Measurements from ENCODE around the gene FBXO41. TPM values are rescaled to one million over a fixed set of nuclear protein-coding genes. Genes with fewer than 3 reads are reported as not detected.

FBXO41 gene
- total RNA-seq, 2 experiments from 2014 or later = 20.4 to 57.9 TPM

DNA sequence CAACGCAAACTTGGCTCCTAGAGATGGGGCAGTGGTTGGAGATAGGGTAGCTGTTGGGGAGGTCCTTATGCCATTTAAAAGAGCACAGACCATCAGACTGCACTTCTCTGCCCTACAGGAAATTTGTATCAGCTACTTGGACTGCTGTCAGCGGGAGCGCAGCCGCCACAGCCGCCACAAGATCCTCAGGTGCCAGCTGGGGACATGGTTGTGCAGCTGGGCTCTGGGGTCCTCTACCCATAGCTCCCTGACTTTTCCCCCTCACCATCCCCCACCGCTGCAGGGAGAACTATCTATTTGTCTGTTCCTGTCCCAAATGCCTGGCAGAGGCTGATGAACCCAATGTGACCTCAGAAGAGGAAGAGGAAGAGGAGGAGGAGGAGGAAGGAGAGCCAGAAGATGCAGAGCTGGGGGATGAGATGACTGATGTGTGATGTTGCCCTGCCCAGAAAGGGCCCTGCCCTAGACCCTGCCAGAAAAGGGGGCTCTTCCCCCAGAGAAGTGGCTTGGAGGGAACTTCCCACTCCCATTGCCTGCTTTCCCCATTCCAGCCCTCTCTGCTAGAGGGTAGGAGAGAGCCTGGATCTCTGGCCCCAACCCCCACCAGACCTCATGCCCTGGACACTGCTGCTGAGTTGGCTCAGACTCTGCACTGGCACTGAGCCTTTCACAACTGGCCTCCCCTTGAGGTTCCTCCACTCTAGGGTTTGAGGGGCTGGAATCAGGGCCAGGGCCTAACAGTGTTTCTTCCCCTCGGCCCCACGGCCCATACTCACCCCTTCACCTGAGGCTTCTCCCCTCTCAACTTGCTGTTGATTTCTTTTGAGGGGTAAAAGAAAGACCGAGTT is 58.5 kb downstream of the FBXO41 start:
- DNase-seq (ENCODE audit: low spot score) = no peak
- Histone ChIP-seq H3K4me1 (ENCODE audit: insufficient read depth, low read length, poor library complexity, severe bottlenecking) (no peaks in the 10 kb centered on the region), H3K9me3 (ENCODE audit: low read length) (no peaks in the 10 kb centered on the region), H3K27ac (ENCODE audit: low read depth, low read length, poor library complexity, severe bottlenecking) (no peak overlapping the region), H3K79me2 (ENCODE audit: insufficient read depth, low read depth, low read length) (no peaks in the 10 kb centered on the region), H4K20me1 (ENCODE audit: insufficient read depth, low read length) (no peaks in the 10 kb centered on the region), H3K36me3 (ENCODE audit: insufficient read depth, low read length) (peaks cover 90% of the 10 kb centered on the region), H2AFZ (ENCODE audit: low read length) (no peak overlapping the region), H3K9me2 (ENCODE audit: insufficient read depth, low read length) (no peaks in the 10 kb centered on the region), H3K4me2 (ENCODE audit: low read length) (no peak overlapping the region), H3K4me3 (ENCODE audit: low read depth, low read length, poor library complexity, severe bottlenecking) (no peak overlapping the region)
- ChIA-PET POLR2A (no interaction called here), CTCF (ENCODE audit: unreplicated experiment) (interaction anchor here (1.2 kb wide), 1 partner anchor 14 kb away, joined by 4 read pairs; no protein-coding TSS in a partner anchor)
- TF ChIP-seq EZH2phosphoT487 (IDR thresholded peaks at IDR 0.05; ENCODE audit: borderline replicate concordance, low read depth, low read length) = no peak
- TF ChIP-seq, protein P1, sequence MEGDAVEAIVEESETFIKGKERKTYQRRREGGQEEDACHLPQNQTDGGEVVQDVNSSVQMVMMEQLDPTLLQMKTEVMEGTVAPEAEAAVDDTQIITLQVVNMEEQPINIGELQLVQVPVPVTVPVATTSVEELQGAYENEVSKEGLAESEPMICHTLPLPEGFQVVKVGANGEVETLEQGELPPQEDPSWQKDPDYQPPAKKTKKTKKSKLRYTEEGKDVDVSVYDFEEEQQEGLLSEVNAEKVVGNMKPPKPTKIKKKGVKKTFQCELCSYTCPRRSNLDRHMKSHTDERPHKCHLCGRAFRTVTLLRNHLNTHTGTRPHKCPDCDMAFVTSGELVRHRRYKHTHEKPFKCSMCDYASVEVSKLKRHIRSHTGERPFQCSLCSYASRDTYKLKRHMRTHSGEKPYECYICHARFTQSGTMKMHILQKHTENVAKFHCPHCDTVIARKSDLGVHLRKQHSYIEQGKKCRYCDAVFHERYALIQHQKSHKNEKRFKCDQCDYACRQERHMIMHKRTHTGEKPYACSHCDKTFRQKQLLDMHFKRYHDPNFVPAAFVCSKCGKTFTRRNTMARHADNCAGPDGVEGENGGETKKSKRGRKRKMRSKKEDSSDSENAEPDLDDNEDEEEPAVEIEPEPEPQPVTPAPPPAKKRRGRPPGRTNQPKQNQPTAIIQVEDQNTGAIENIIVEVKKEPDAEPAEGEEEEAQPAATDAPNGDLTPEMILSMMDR (conservative IDR thresholded peaks at IDR 0.05; ENCODE audit: low read length) = no peak
- no TSS peak for BruUV-seq (replicated peaks)
- intact Hi-C loops (cut with micrococcal nuclease; ENCODE audit: unreplicated experiment) = no loop called here

GRCh38 chr2:73223821-73224220 is 60.5 kb downstream of the FBXO41 start:
- TF ChIP-seq, protein P1 (conservative IDR thresholded peaks at IDR 0.05; ENCODE audit: low read length) = no peak
- no peak for TF ChIP-seq EZH2phosphoT487 (IDR thresholded peaks at IDR 0.05; ENCODE audit: borderline replicate concordance, low read depth, low read length)
- Histone ChIP-seq H3K27ac (ENCODE audit: low read depth, low read length, poor library complexity, severe bottlenecking) (no peak overlapping the region), H4K20me1 (ENCODE audit: insufficient read depth, low read length) (no peaks in the 10 kb centered on the region), H3K9me2 (ENCODE audit: insufficient read depth, low read length) (no peaks in the 10 kb centered on the region), H3K4me3 (ENCODE audit: low read depth, low read length, poor library complexity, severe bottlenecking) (no peak overlapping the region), H2AFZ (ENCODE audit: low read length) (no peak overlapping the region), H3K4me2 (ENCODE audit: low read length) (no peak overlapping the region), H3K4me1 (ENCODE audit: insufficient read depth, low read length, poor library complexity, severe bottlenecking) (no peaks in the 10 kb centered on the region), H3K9me3 (ENCODE audit: low read length) (no peaks in the 10 kb centered on the region), H3K36me3 (ENCODE audit: insufficient read depth, low read length) (peaks cover 85% of the 10 kb centered on the region), H3K79me2 (ENCODE audit: insufficient read depth, low read depth, low read length) (no peaks in the 10 kb centered on the region)
- intact Hi-C loops (cut with micrococcal nuclease; ENCODE audit: unreplicated experiment) = no loop called here
- BruUV-seq (replicated peaks) = no TSS peak
- CTCF ChIA-PET (ENCODE audit: unreplicated experiment) = no interaction called here
- POLR2A ChIA-PET = interaction anchor here (0.7 kb wide), 1 partner anchor 12 kb away, joined by 3 read pairs; no protein-coding TSS in a partner anchor
- DNase-seq (ENCODE audit: low spot score) = no peak

GRCh38 chr2:73218298-73218697 is 66.0 kb downstream of the FBXO41 start:
- H3K79me2 ChIP-seq (ENCODE audit: insufficient read depth, low read depth, low read length) = peaks cover 35% of the 10 kb centered on the region
- H3K4me3 ChIP-seq (ENCODE audit: low read depth, low read length, poor library complexity, severe bottlenecking) = no peak overlapping the region
- intact Hi-C loops (cut with micrococcal nuclease; ENCODE audit: unreplicated experiment) = no loop called here
- no peaks in the 10 kb centered on the region for H4K20me1 ChIP-seq (ENCODE audit: insufficient read depth, low read length)
- H2AFZ ChIP-seq (ENCODE audit: low read length) = no peak overlapping the region
- ChIA-PET CTCF (ENCODE audit: unreplicated experiment) (interaction anchor here (0.6 kb wide), 1 partner anchor 43 kb away, joined by 3 read pairs; no protein-coding TSS in a partner anchor), POLR2A (interaction anchor here (1.4 kb wide), 1 partner anchor 30 kb away, joined by 3 read pairs; no protein-coding TSS in a partner anchor)
- no peak overlapping the region for H3K27ac ChIP-seq (ENCODE audit: low read depth, low read length, poor library complexity, severe bottlenecking)
- no peaks in the 10 kb centered on the region for H3K9me3 ChIP-seq (ENCODE audit: low read length)
- H3K9me2 ChIP-seq (ENCODE audit: insufficient read depth, low read length) = no peaks in the 10 kb centered on the region
- no peak for DNase-seq (ENCODE audit: low spot score)
- no peak overlapping the region for H3K4me2 ChIP-seq (ENCODE audit: low read length)
- BruUV-seq (replicated peaks) = no TSS peak
- H3K36me3 ChIP-seq (ENCODE audit: insufficient read depth, low read length) = peaks cover 37% of the 10 kb centered on the region
- H3K4me1 ChIP-seq (ENCODE audit: insufficient read depth, low read length, poor library complexity, severe bottlenecking) = peaks cover 18% of the 10 kb centered on the region
- TF ChIP-seq EZH2phosphoT487 (IDR thresholded peaks at IDR 0.05; ENCODE audit: borderline replicate concordance, low read depth, low read length) = no peak
- TF ChIP-seq, protein P1 (conservative IDR thresholded peaks at IDR 0.05; ENCODE audit: low read length) = no peak

All from OCI-LY7 (cell line).